GM12873 (cell line): ENCODE results near the gene NELFA.

Source experiments
- TF ChIP-seq, protein P1 (sequence below): IDR thresholded peaks from 2 replicates; pipeline ENCODE4 v1.5.1; 2012; ENCODE audit warnings: low read depth, mild to moderate bottlenecking, moderate library complexity, low read length, control low read depth; ENCODE audit not compliant: insufficient read depth; ENCODE audit errors: missing control alignments

The NELFA gene

DNA sequence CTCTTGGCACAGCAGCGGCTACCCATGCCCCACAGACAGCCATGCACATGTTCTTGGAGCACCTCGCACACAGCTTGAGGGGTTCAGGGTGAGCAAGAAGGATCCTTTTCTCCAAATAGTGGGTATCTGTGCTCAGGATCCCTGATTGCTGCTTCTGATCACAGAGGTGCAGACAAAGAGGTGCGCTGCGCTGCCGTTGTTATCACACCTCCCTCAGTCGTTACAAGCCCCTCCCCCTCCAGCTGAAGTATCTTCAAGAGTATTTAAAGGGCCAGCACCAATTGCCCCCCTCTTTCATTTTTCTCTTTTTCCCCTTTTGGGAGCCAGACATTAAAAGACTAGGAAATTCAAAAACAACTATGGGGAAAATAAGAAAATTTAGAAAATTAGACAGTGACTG lies 44.3 kb downstream of the NELFA start:
- TF ChIP-seq, protein P1, sequence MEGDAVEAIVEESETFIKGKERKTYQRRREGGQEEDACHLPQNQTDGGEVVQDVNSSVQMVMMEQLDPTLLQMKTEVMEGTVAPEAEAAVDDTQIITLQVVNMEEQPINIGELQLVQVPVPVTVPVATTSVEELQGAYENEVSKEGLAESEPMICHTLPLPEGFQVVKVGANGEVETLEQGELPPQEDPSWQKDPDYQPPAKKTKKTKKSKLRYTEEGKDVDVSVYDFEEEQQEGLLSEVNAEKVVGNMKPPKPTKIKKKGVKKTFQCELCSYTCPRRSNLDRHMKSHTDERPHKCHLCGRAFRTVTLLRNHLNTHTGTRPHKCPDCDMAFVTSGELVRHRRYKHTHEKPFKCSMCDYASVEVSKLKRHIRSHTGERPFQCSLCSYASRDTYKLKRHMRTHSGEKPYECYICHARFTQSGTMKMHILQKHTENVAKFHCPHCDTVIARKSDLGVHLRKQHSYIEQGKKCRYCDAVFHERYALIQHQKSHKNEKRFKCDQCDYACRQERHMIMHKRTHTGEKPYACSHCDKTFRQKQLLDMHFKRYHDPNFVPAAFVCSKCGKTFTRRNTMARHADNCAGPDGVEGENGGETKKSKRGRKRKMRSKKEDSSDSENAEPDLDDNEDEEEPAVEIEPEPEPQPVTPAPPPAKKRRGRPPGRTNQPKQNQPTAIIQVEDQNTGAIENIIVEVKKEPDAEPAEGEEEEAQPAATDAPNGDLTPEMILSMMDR, result no peak

GRCh38 chr4:1962980-1963379 lies 45.8 kb downstream of the NELFA start:
- TF ChIP-seq, protein P1, result no peak

DNA sequence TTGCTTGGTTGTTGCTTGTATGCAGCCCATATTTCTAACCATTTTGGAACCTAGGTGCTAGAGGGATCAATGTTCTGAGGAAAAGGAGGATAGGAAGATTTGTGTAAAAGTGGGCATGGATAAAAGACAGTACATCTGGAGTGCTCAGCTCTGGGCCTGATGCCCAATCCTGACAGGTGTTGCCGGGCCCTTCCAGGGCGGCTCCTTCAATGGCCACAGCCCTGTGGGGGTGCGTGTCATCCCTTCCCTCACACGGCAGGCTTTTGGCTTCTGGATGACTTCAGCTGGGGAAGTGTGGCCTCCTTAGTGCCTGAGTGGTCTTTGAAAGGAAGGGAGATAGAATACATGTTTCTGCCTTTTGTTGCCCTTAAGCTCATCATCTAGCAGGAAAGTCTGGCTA lies 47.2 kb downstream of the NELFA start:
- TF ChIP-seq, protein P1, result no peak

DNA sequence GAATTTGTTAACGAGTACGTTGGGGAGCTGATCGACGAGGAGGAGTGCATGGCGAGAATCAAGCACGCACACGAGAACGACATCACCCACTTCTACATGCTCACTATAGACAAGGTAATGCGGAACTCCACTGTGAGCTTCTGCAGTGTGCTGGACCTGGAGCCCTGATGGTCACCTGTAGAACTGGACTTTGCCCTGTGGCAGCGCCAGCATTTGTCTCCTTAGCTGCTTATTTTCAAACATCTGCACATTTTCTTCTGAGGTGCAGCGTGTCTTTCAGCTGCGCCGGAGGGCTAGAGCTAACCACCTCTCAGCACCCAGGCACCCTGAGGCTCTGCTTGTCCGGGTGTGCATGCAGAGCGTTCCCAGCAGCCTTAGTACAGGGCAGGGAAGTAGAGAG lies 47.7 kb downstream of the NELFA start:
- TF ChIP-seq, protein P1, result no peak

DNA sequence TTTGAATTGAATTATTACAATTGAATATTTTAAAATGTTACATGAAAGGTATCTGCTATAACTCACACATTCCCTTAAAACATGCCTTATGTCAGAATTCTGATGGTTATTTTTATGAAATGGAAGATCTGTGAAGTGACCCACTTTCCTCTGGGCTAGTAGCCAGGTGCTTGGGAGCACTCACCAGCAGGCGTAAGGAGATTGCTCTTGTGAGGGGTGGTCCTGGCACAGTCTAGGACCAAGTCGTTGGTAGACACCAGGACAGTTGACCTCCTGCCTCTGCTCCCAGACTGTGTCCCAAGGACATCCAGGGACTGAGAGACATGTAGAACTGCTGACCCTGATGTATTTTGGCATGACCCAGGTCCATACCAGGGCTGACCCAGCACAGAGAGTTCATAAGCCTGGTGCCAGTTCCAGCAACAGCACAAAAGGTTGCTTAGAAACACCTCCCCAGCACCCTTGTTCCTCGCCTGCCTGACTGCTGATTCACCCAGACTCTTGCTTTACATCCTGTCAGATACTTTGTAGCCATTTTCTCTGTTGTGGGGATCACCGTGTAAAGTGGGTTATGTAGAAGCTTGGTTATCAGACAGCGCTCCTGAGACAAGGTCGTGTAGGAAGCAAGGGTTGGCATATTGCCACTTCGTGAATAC lies 48.5 kb downstream of the NELFA start:
- TF ChIP-seq, protein P1, result no peak

- TF ChIP-seq, protein P1, result no peak
Observed at GRCh38 chr4:1959104-1959384, 49.7 kb downstream of the NELFA start.

DNA sequence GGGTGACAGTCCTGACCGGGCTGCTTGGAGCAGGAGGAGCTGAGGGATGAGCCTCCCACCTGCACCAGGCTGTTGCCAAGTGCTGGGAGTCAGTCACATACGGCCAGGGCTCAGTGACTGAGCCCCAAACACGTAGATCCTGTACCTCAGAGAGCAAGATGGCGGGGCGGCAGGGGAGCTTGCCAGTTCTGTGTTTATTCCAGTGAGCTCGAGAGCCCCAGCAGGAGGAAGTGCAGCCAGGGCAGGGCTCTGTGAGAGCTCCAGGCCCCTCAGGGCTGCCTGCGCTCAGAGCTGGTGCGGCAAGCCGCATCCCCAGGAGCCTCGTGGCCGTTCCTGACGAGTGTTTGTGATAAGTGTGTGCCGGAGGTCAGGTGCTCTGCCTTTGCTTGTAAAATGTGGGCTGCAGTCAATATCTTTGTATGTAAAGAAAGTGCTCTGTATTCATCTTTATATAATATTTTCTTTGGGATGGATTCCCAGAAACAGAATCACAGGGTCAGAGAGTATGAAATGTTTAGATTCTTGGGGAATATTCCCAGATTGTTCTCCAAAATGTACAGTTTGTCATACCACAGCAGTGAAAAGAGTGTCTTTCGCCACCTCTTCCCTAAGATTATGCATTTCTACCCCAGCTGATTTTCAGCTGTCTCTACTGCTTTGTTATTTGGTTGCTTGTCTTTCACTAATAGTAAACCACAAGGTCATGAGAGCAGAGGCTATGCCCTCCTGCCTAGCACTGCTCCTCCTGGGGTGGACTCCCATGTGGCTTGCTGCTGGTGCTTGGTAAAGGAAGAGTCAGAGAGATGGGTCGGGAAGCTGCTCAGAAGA lies 50.3 kb downstream of the NELFA start:
- TF ChIP-seq, protein P1, result no peak
